ENCODE data around the gene NEB.
"Not testable (repeated sequence)": the region's sequence is repeated elsewhere in the genome, so short reads cannot be mapped to it uniquely, and the experiment has no call there.

NEB gene

GRCh38 chr2:151754253-151754897 lies 20.1 kb upstream of the NEB start:
- Histone ChIP-seq H3F3A (ENCODE audit: insufficient read depth, low read length) (no peaks in the 10 kb centered on the region), H3K9ac (ENCODE audit: low read length) (no peak overlapping the region), H3K79me2 (ENCODE audit: low read length) (no peaks in the 10 kb centered on the region), H4K20me1 (ENCODE audit: insufficient read depth, low read length) (no peaks in the 10 kb centered on the region), H3K4me1 (ENCODE audit: low read length) (no peaks in the 10 kb centered on the region), H3K4me2 (ENCODE audit: low read depth, low read length) (no peak overlapping the region), H3K27me3 (replicated peaks; ENCODE audit: insufficient read depth, low read length) (no peaks in the 10 kb centered on the region), H3K27ac (ENCODE audit: low read length) (no peak overlapping the region), H2AFZ (ENCODE audit: low read length) (no peak overlapping the region), H3K9me3 (replicated peaks; ENCODE audit: insufficient read depth, low read length) (no peaks in the 10 kb centered on the region), H3K4me3 (ENCODE audit: low read length) (no peak overlapping the region), H3K36me3 (replicated peaks; ENCODE audit: insufficient read depth, low read length) (no peaks in the 10 kb centered on the region), H3K9me2 (replicated peaks; ENCODE audit: insufficient read depth, low read length) (no peaks in the 10 kb centered on the region)
- TF ChIP-seq, protein P1, sequence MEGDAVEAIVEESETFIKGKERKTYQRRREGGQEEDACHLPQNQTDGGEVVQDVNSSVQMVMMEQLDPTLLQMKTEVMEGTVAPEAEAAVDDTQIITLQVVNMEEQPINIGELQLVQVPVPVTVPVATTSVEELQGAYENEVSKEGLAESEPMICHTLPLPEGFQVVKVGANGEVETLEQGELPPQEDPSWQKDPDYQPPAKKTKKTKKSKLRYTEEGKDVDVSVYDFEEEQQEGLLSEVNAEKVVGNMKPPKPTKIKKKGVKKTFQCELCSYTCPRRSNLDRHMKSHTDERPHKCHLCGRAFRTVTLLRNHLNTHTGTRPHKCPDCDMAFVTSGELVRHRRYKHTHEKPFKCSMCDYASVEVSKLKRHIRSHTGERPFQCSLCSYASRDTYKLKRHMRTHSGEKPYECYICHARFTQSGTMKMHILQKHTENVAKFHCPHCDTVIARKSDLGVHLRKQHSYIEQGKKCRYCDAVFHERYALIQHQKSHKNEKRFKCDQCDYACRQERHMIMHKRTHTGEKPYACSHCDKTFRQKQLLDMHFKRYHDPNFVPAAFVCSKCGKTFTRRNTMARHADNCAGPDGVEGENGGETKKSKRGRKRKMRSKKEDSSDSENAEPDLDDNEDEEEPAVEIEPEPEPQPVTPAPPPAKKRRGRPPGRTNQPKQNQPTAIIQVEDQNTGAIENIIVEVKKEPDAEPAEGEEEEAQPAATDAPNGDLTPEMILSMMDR (IDR thresholded peaks at IDR 0.05; ENCODE audit: low read length): no peak
- TF ChIP-seq EZH2phosphoT487 (IDR thresholded peaks at IDR 0.05; ENCODE audit: low read length) (no peak), EZH2 (optimal IDR thresholded peaks at IDR 0.05; ENCODE audit: low read depth, low read length) (no peak)
- DNase-seq: no peak

DNA sequence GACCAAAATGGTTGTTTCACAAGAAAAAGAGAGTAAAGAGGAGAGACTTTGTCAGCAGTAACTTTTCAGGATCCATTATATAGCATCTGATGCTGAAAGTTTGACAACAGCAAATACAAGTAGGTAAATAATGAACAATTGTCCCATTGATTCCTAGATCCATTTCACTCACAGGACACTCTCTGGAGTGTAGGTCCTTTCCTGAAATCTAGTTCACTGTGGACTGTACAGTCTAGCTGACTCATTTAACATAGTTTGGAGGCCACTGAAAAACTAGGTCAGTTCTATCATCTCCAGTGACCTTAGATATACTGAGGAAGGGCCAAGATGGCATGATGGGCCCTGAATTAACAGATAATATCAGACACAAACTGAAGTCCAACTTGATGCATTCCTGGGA lies 19.3 kb upstream of the NEB start:
- no peaks in the 10 kb centered on the region for H3K4me1 ChIP-seq (ENCODE audit: low read length)
- no peaks in the 10 kb centered on the region for H3K79me2 ChIP-seq (ENCODE audit: low read length)
- no peak for DNase-seq

DNA sequence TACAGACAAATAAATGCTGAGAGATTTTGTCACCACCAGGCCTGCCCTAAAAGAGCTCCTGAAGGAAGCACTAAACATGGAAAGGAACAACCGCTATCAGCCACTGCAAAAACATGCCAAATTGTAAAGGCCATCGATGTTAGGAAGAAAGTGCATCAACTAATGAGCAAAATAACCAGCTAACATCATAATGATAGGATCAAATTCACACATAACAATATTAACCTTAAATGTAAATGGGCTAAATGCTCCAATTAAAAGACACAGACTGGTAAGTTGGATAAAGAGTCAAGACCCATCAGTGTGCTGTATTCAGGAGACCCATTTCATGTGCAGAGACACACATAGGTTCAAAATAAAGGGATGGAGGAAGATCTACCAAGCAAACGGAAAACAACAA lies 11.0 kb upstream of the NEB start:
- H3K4me2 ChIP-seq (ENCODE audit: low read depth, low read length); H3K9ac ChIP-seq (ENCODE audit: low read length); H3K9me3 ChIP-seq (replicated peaks; ENCODE audit: insufficient read depth, low read length); H3K27me3 ChIP-seq (replicated peaks; ENCODE audit: insufficient read depth, low read length); DNase-seq; H3K79me2 ChIP-seq (ENCODE audit: low read length); H3K9me2 ChIP-seq (replicated peaks; ENCODE audit: insufficient read depth, low read length); H3K27ac ChIP-seq (ENCODE audit: low read length); H3K4me3 ChIP-seq (ENCODE audit: low read length); H3F3A ChIP-seq (ENCODE audit: insufficient read depth, low read length); H2AFZ ChIP-seq (ENCODE audit: low read length); H3K4me1 ChIP-seq (ENCODE audit: low read length); H3K36me3 ChIP-seq (replicated peaks; ENCODE audit: insufficient read depth, low read length); H4K20me1 ChIP-seq (ENCODE audit: insufficient read depth, low read length): not testable (repeated sequence)

More for the DNA sequence above, 19.3 kb upstream of the NEB start:
- H3K4me3 ChIP-seq (ENCODE audit: low read length): no peak overlapping the region
- H3F3A ChIP-seq (ENCODE audit: insufficient read depth, low read length): no peaks in the 10 kb centered on the region
- H3K27ac ChIP-seq (ENCODE audit: low read length): no peak overlapping the region
- no peaks in the 10 kb centered on the region for H3K27me3 ChIP-seq (replicated peaks; ENCODE audit: insufficient read depth, low read length)
- no peaks in the 10 kb centered on the region for H3K9me3 ChIP-seq (replicated peaks; ENCODE audit: insufficient read depth, low read length)
- no peaks in the 10 kb centered on the region for H4K20me1 ChIP-seq (ENCODE audit: insufficient read depth, low read length)
- no peak overlapping the region for H3K9ac ChIP-seq (ENCODE audit: low read length)
- H2AFZ ChIP-seq (ENCODE audit: low read length): no peak overlapping the region
- H3K36me3 ChIP-seq (replicated peaks; ENCODE audit: insufficient read depth, low read length): no peaks in the 10 kb centered on the region
- H3K9me2 ChIP-seq (replicated peaks; ENCODE audit: insufficient read depth, low read length): no peaks in the 10 kb centered on the region
- TF ChIP-seq EZH2phosphoT487 (IDR thresholded peaks at IDR 0.05; ENCODE audit: low read length): no peak
- TF ChIP-seq EZH2 (optimal IDR thresholded peaks at IDR 0.05; ENCODE audit: low read depth, low read length): no peak
- TF ChIP-seq, protein P1 (IDR thresholded peaks at IDR 0.05; ENCODE audit: low read length): no peak
- H3K4me2 ChIP-seq (ENCODE audit: low read depth, low read length): no peak overlapping the region

- no peak overlapping the region for H3K4me3 ChIP-seq (ENCODE audit: low read length)
- H3K4me2 ChIP-seq (ENCODE audit: low read depth, low read length): peak overlapping the region; percentile 6
- no peaks in the 10 kb centered on the region for H3K79me2 ChIP-seq (ENCODE audit: low read length)
- peak overlapping the region; percentile 22; the same call in 1 of the 2 replicates for H3K27ac ChIP-seq (ENCODE audit: low read length)
- H3K9ac ChIP-seq (ENCODE audit: low read length): no peak overlapping the region
- H3F3A ChIP-seq (ENCODE audit: insufficient read depth, low read length): no peaks in the 10 kb centered on the region
- H3K9me3 ChIP-seq (replicated peaks; ENCODE audit: insufficient read depth, low read length): no peaks in the 10 kb centered on the region
- H3K36me3 ChIP-seq (replicated peaks; ENCODE audit: insufficient read depth, low read length): no peaks in the 10 kb centered on the region
- no peaks in the 10 kb centered on the region for H4K20me1 ChIP-seq (ENCODE audit: insufficient read depth, low read length)
- no peaks in the 10 kb centered on the region for H3K27me3 ChIP-seq (replicated peaks; ENCODE audit: insufficient read depth, low read length)
- no peaks in the 10 kb centered on the region for H3K9me2 ChIP-seq (replicated peaks; ENCODE audit: insufficient read depth, low read length)
- TF ChIP-seq, protein P1 (IDR thresholded peaks at IDR 0.05; ENCODE audit: low read length): no peak
- TF ChIP-seq EZH2phosphoT487 (IDR thresholded peaks at IDR 0.05; ENCODE audit: low read length) (no peak), EZH2 (optimal IDR thresholded peaks at IDR 0.05; ENCODE audit: low read depth, low read length) (no peak)
- no peak overlapping the region for H2AFZ ChIP-seq (ENCODE audit: low read length)
- DNase-seq: peak; percentile 70
- peaks cover 22% of the 10 kb centered on the region for H3K4me1 ChIP-seq (ENCODE audit: low read length)
Observed at GRCh38 chr2:151730262-151730975, 3.9 kb downstream of the NEB start.

Data from MM.1S (cell line).